ENCODE measurements around the gene MTPN.

DNA sequence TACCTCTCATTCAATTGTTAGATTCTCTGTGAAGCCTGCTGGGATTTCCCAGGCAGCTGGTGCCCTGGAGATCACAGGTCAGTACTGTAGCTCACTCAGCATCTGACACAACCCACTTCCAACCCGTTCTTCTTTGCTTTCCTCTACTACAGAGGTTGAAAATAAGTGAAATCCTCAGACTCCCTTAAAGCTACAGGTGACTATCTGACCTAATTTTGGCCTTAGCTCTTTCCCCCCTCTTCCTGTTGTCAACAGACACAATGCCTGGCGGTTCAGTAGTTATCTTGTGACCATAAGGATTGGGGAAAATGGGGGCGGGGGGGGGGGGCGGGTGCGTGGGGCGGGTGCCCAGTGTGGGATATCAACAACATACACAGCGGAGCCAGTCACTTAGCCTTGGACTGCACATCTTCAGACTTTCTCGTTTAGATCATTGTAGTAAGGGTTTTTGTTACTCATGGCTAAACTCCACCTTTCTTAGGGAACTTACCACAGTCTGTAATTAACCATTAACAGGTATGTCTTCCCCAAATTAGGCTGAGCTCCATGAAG is 37.8 kb downstream of the MTPN start:
- TF ChIP-seq, protein P1, sequence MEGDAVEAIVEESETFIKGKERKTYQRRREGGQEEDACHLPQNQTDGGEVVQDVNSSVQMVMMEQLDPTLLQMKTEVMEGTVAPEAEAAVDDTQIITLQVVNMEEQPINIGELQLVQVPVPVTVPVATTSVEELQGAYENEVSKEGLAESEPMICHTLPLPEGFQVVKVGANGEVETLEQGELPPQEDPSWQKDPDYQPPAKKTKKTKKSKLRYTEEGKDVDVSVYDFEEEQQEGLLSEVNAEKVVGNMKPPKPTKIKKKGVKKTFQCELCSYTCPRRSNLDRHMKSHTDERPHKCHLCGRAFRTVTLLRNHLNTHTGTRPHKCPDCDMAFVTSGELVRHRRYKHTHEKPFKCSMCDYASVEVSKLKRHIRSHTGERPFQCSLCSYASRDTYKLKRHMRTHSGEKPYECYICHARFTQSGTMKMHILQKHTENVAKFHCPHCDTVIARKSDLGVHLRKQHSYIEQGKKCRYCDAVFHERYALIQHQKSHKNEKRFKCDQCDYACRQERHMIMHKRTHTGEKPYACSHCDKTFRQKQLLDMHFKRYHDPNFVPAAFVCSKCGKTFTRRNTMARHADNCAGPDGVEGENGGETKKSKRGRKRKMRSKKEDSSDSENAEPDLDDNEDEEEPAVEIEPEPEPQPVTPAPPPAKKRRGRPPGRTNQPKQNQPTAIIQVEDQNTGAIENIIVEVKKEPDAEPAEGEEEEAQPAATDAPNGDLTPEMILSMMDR (conservative IDR thresholded peaks at IDR 0.05; ENCODE audit: low read depth, low read length): no peak
- TF ChIP-seq EZH2 (IDR thresholded peaks at IDR 0.05; ENCODE audit: borderline replicate concordance, low read depth, low read length, poor library complexity, severe bottlenecking): no peak

Measured in A673 (cell line).